ENCODE data around the gene ZNF394.
"Not testable (repeated sequence)": the region's sequence is repeated elsewhere in the genome, so short reads cannot be mapped to it uniquely, and the experiment has no call there.

Gene ZNF394

DNA sequence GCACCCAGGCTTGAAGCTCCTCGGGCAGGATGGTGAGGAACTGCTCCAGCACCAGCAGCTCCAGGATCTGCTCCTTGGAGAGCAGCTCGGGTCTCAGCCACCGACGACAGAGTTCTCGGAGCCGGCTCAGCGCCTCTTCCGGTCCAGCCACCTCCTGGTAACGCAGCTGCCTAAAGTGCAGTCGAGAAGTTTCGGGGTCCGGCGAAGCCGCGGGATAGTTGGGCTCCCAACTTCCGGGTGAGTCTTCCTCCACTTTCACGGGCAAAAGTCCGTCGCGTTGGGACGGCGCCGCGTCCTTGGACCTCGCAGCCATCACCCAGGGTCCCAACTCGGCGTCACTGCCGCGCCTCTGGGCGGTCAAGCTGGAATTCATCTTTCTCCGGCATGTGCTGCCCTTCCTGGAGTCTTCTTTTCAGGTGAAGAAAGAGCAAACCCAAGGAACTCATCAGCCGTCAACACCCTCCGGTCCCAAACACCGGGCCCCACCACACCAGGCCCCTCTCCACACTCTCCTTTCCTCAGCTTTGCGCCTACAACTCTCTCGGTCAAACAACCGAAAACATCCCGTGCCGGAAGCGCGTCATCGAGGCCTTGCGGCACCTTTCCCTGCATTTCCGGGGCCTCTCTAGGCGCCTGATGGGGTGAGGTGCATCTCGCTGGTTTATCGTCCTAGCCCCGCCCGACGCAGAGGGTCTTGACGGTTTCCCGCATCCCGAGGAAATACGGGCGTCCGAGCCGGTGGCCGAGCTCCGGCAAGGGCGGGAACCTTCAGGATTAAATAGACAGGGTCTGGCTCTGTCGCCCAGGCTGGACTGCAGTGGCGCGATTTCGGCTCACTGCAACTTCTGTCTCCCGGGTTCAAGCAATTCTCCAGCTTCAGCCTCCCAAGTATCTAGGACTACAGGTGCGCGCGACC lies at the start of gene ZNF394:
ZNF394 (minus strand) TSS at position 561 of the 916 bp plus-strand sequence; CDS start at position 373, 188 bp downstream.
- peaks cover 38% of the 10 kb centered on the region for H3K36me3 Mint-ChIP-seq (ENCODE audit: low read depth)
- H3K27ac Mint-ChIP-seq: peak within 1 kb of the TSS; percentile 99
- H3K9me3 Mint-ChIP-seq: peaks cover 5% of the 10 kb centered on the region
- H3K4me3 Mint-ChIP-seq: peak within 1 kb of the TSS; percentile 100
- peaks cover 31% of the 10 kb centered on the region for H3K4me1 Mint-ChIP-seq (ENCODE audit: low read depth)
- no peaks in the 10 kb centered on the region for H3K27me3 Mint-ChIP-seq

DNA sequence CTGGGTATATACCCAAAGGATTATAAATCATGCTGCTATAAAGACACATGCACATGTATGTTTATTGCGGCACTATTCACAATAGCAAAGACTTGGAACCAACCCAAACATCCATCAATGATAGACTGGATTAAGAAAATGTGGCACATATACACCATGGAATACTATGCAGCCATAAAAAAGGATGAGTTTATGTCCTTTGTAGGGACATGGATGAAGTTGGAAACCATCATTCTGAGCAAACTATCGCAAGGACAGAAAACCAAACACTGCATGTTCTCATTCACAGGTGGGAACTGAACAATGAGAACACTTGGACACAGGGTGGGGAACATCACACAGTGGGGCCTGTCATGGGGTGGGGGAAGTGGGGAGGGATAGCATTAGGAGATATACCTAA lies 49.5 kb upstream of the ZNF394 start:
- Mint-ChIP-seq H3K36me3 (ENCODE audit: low read depth) (peaks cover 44% of the 10 kb centered on the region), H3K4me1 (ENCODE audit: low read depth) (peaks cover 21% of the 10 kb centered on the region)
- H3K27ac Mint-ChIP-seq, H3K4me3 Mint-ChIP-seq, H3K27me3 Mint-ChIP-seq, H3K9me3 Mint-ChIP-seq: not testable (repeated sequence)

DNA sequence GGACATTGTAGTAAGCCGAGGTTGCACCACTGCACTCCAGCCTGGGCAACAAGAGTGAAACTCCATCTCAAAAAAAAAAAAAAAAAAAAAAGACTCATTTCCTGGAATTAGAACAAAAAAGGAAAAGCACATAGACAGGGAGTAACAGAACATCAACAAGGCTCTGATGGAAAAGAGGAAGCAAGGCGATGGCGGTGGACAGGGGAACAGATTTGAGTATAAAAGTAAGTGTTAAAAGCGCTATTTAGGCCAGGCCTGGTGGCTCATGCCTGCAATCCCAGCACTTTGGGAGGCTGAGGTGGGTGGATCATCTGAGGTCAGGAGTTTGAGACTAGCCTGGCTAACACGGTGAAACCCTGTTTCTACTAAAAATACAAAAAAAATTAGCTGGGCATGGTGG lies 45.2 kb upstream of the ZNF394 start:
- H3K27me3 Mint-ChIP-seq; H3K4me3 Mint-ChIP-seq; H3K27ac Mint-ChIP-seq; H3K4me1 Mint-ChIP-seq (ENCODE audit: low read depth): not testable (repeated sequence)
- Mint-ChIP-seq H3K36me3 (ENCODE audit: low read depth) (peaks cover 38% of the 10 kb centered on the region), H3K9me3 (peaks cover 14% of the 10 kb centered on the region)

DNA sequence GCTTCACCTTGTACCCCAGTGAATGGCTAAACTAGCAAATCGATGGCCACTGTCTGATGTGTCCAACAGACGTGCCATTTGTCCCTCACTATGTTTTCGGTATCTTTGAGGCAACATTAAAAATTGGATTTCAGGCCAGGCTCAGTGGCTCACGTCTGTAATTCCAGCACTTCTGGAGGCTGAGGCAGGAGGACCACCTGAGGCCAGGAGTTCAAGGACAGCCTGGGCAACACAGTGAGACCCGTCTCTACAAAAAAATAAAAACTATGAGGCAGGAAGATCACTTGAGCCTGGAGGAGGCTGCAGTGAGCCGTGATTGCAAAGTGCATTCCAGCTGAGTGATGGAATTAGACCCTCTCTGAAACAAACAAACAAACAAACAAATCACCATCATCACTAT lies 43.8 kb upstream of the ZNF394 start:
- Mint-ChIP-seq H3K4me1 (ENCODE audit: low read depth) (no peaks in the 10 kb centered on the region), H3K9me3 (peaks cover 14% of the 10 kb centered on the region), H3K27ac (no peak overlapping the region), H3K36me3 (ENCODE audit: low read depth) (peaks cover 35% of the 10 kb centered on the region), H3K4me3 (no peak overlapping the region), H3K27me3 (no peaks in the 10 kb centered on the region)

DNA sequence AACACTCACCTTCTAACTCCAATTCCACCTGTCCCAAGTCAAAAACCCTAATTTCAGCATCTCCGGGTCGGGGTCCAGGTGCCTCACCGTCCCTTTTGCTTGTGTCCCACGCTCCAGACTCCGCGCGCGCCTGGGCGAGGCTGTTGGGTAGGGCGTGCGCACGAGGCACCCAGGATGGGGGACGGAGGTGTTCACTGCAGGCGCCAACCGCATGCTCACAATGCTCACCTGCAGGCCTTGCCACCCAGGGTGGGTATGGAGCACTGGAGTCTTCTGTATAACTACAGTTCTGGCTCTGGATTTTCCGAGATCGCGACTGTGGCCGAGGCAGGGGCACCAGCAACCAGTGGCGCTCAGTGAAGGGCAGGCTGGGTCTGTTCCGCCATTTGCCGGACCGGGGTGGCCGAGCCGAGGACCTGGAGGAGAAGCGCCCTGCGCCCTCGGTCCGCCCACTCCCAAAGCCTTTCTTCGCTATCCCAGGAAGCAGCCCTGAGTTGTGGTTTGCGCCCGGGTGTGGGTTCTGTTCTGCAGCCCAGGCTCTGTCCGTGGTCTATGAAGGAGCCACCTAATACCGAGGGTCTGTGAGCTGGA lies 43.1 kb upstream of the ZNF394 start:
- H3K4me1 Mint-ChIP-seq (ENCODE audit: low read depth): no peaks in the 10 kb centered on the region
- peaks cover 15% of the 10 kb centered on the region for H3K9me3 Mint-ChIP-seq
- no peaks in the 10 kb centered on the region for H3K27me3 Mint-ChIP-seq
- H3K27ac Mint-ChIP-seq: no peak overlapping the region
- no peak overlapping the region for H3K4me3 Mint-ChIP-seq
- H3K36me3 Mint-ChIP-seq (ENCODE audit: low read depth): peaks cover 31% of the 10 kb centered on the region

DNA sequence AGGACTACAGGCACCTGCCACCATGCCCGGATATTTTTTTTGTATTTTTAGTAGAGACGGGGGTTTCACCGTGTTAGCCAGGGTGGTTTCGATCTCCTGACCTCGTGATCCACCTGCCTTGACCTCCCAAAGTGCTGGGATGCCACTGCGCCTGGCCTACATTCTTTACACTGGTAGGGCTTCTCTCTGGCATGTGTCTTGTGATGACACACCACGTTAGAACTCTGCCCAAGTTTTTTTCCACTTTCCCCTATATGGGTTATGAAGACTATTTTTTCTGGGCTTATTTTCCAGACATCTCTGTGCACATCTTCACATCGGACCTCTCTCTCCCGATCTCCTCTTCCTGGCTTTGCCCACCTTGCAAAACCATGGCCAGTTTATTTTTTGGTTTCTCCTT lies 41.1 kb upstream of the ZNF394 start:
- Mint-ChIP-seq H3K27me3 (no peaks in the 10 kb centered on the region), H3K9me3 (peaks cover 22% of the 10 kb centered on the region), H3K4me3 (no peak overlapping the region), H3K4me1 (ENCODE audit: low read depth) (no peaks in the 10 kb centered on the region), H3K36me3 (ENCODE audit: low read depth) (peaks cover 13% of the 10 kb centered on the region), H3K27ac (no peak overlapping the region)

DNA sequence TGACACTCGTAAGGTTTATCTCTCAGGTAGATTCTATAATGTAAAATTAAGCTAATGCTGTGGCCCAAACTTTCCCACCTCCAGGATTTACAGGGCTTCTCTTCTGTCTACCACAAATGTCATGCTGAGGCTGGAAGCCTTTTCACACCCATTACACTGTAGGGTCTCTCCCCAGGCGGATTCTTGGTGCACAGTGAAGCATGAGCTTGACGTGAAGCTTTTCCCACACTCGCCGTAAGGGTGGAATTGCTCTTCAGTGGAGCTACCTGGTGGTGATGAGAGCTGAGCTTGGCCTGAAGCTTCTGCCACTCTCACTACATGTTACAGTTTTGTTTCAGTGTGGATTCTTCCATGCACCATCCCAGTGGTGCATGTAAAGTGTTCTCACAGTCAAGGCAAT lies 40.5 kb upstream of the ZNF394 start:
- H3K27me3 Mint-ChIP-seq: no peaks in the 10 kb centered on the region
- no peak overlapping the region for H3K27ac Mint-ChIP-seq
- H3K9me3 Mint-ChIP-seq: peaks cover 22% of the 10 kb centered on the region
- H3K36me3 Mint-ChIP-seq (ENCODE audit: low read depth): peaks cover 13% of the 10 kb centered on the region
- no peak overlapping the region for H3K4me3 Mint-ChIP-seq
- H3K4me1 Mint-ChIP-seq (ENCODE audit: low read depth): no peaks in the 10 kb centered on the region

DNA sequence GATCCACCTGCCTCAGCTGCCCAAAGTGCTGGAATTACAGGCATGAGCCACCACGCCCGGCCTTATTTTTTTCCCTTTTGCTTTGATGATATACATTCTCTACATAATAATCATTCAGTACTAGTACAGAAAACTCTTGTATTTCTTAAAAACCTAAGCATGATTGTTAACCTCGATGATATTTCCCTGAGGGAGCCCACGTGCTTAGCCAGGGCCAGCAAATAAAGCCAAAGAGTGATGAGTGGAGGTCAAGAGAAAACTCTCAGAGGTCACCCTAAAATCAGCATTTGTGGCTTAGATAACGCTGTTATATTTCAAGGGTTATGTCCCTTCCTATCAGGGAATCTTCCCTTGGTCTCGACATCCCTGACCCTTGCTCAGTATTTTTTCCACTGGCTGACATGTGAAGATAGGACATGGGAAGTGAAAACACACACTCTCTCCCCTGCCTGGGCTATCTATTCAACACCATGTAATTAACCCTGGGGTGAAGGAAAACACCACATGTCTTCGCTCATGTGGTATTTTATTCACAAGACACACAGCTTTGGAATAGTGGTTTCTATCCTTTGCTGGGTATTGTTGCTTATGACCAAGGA lies 39.2 kb upstream of the ZNF394 start:
- Mint-ChIP-seq H3K4me1 (ENCODE audit: low read depth) (no peaks in the 10 kb centered on the region), H3K4me3 (no peak overlapping the region), H3K9me3 (peaks cover 22% of the 10 kb centered on the region), H3K27ac (no peak overlapping the region), H3K27me3 (no peaks in the 10 kb centered on the region), H3K36me3 (ENCODE audit: low read depth) (peaks cover 9% of the 10 kb centered on the region)

DNA sequence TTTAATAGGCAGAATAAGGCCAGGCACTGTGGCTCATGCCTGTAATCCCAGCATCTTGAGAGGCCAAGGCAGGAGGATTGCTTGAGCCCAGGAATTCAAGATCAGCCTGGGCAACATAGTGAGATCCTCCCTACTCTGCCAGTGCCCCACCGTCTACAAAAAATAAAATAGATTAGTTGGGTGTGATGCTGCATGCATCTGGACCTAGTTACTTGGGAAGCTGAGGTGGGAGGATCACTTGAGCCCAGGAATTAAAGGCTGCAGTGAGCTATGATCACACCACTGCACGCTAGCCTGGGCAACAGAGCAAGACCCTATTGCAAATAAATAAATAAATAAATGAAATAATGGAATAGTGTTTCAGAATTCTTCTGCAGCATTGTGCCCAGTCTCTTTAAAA lies 35.6 kb upstream of the ZNF394 start:
- Mint-ChIP-seq H3K36me3 (ENCODE audit: low read depth) (peaks cover 33% of the 10 kb centered on the region), H3K27ac (no peak overlapping the region), H3K4me3 (no peak overlapping the region), H3K4me1 (ENCODE audit: low read depth) (no peaks in the 10 kb centered on the region), H3K27me3 (no peaks in the 10 kb centered on the region), H3K9me3 (peaks cover 43% of the 10 kb centered on the region)

DNA sequence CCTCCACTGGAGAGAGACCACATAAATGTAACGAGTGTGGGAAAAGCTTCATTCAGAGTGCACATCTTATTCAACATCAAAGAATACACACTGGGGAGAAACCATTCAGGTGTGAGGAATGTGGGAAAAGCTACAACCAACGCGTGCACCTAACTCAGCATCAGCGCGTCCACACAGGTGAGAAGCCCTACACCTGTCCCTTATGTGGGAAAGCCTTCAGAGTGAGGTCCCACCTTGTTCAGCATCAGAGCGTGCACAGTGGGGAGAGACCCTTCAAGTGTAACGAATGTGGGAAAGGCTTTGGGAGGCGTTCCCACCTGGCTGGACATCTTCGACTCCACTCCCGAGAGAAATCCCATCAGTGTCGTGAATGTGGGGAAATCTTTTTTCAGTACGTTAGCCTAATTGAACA lies 31.3 kb upstream of the ZNF394 start:
- Mint-ChIP-seq H3K27me3 (no peaks in the 10 kb centered on the region), H3K36me3 (ENCODE audit: low read depth) (peaks cover 71% of the 10 kb centered on the region), H3K4me3 (no peak overlapping the region), H3K9me3 (peaks cover 36% of the 10 kb centered on the region), H3K4me1 (ENCODE audit: low read depth) (no peaks in the 10 kb centered on the region), H3K27ac (no peak overlapping the region)

DNA sequence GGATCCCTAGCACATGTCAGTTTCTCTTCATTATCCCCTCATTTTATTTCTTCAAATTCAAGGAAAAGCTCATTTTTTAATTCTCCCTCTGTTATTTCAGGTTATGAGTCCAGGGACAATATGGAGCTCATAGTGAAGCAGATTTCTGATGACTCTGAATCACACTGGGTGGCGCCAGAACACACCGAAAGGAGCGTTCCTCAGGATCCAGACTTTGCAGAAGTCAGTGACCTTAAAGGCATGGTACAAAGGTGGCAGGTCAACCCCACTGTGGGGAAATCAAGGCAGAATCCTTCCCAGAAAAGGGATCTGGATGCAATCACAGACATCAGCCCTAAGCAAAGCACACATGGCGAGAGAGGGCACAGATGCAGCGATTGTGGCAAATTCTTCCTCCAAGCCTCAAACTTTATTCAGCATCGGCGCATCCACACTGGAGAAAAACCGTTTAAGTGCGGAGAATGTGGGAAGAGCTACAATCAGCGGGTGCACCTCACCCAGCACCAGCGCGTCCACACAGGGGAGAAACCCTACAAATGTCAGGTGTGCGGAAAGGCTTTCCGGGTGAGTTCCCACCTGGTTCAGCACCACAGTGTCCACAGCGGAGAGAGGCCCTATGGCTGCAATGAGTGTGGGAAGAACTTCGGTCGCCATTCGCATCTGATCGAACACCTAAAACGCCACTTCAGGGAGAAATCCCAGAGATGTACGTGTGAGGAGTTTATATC lies 25.8 kb upstream of the ZNF394 start:
- H3K9me3 Mint-ChIP-seq: peaks cover 10% of the 10 kb centered on the region
- H3K36me3 Mint-ChIP-seq (ENCODE audit: low read depth): peaks cover 61% of the 10 kb centered on the region
- H3K4me1 Mint-ChIP-seq (ENCODE audit: low read depth): no peaks in the 10 kb centered on the region
- H3K27me3 Mint-ChIP-seq: no peaks in the 10 kb centered on the region
- H3K27ac Mint-ChIP-seq: no peak overlapping the region
- no peak overlapping the region for H3K4me3 Mint-ChIP-seq

DNA sequence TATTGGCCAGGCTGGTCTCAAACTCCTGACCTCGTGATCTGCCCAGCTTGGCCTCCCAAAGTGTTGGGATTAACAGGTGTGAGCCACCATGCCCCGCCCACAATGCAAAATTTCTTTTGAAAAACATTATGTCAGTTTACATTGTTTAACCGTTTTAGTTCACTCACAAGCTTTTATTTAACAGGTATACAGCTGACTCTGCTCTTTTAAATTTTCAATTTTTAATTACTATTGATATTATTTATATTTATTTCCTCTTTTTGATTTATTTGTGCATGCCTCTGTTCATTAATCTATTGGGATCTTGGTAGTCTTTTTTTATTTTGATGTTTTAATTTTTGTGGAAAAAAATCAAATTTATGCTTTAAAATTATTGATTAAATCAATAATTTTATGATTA lies 21.3 kb upstream of the ZNF394 start:
- Mint-ChIP-seq H3K4me3 (no peak overlapping the region), H3K36me3 (ENCODE audit: low read depth) (peaks cover 44% of the 10 kb centered on the region), H3K4me1 (ENCODE audit: low read depth) (no peaks in the 10 kb centered on the region), H3K9me3 (no peaks in the 10 kb centered on the region), H3K27ac (no peak overlapping the region), H3K27me3 (no peaks in the 10 kb centered on the region)

DNA sequence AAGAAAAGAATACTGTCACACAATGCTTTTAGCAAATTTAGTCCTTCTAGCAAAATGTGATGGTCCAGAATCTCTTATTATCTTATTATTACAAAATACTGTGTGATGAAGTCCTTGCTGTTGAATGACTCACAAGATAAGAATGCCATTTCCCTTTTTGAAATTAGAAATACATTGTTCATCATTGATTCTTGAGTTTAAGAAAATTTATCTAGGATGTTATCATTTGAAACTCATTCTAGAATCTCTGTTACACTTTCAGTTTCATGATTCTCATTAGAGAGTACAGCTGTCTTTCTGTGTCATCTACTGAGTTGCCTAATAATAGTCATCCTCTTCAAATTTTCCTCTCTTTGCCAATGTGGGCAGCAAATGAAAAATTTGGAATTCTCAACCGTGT lies 14.0 kb upstream of the ZNF394 start:
- H3K36me3 Mint-ChIP-seq (ENCODE audit: low read depth): peaks cover 40% of the 10 kb centered on the region
- no peak overlapping the region for H3K27ac Mint-ChIP-seq
- H3K27me3 Mint-ChIP-seq: no peaks in the 10 kb centered on the region
- peaks cover 8% of the 10 kb centered on the region for H3K4me1 Mint-ChIP-seq (ENCODE audit: low read depth)
- no peaks in the 10 kb centered on the region for H3K9me3 Mint-ChIP-seq
- H3K4me3 Mint-ChIP-seq: no peak overlapping the region

DNA sequence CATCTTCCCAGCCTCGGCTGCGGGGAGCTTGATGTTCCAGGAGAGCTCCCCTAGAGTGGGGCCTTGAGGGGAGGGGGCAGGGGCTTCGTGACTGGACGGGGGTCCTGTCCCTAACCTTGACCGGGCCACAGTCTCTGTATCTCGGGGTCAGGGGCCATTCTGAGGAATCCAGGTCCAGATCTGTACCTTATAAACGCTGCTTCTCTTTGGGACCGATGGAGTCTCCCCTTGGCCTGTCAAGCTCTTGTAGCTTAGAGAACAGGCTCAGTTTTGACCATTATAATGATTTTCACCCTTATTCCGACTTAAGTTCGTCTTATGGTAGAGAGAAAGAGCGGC lies 5.2 kb upstream of the ZNF394 start:
- peak overlapping the region; percentile 98 for H3K4me3 Mint-ChIP-seq
- no peaks in the 10 kb centered on the region for H3K27me3 Mint-ChIP-seq
- peaks cover 5% of the 10 kb centered on the region for H3K9me3 Mint-ChIP-seq
- H3K27ac Mint-ChIP-seq: peak overlapping the region; percentile 98
- H3K36me3 Mint-ChIP-seq (ENCODE audit: low read depth): peaks cover 10% of the 10 kb centered on the region
- H3K4me1 Mint-ChIP-seq (ENCODE audit: low read depth): peaks cover 34% of the 10 kb centered on the region
